NCI-H2196 treated with DMSO at 0.1 percent for 48 hours (cell line): ENCODE measurements around the gene SDHB.
"Not testable (repeated sequence)": the region's sequence is repeated elsewhere in the genome, so short reads cannot be mapped to it uniquely, and the experiment has no call there.

Source experiments
- DNase-seq: peaks from one replicate; lab custom pipeline; 2025; ENCODE audit not compliant: unreplicated experiment; lab: John Stamatoyannopoulos, UW

Gene SDHB

GRCh38 chr1:17075470-17076255, 21.8 kb upstream of the SDHB start:
- no peak for DNase-seq

GRCh38 chr1:17071794-17072193, 18.0 kb upstream of the SDHB start:
- no peak for DNase-seq

- DNase-seq, result no peak
Measured at GRCh38 chr1:17070163-17070525, 16.3 kb upstream of the SDHB start.

GRCh38 chr1:17069452-17070162, 15.8 kb upstream of the SDHB start:
- DNase-seq, result no peak

- no peak for DNase-seq
Measured at GRCh38 chr1:17068789-17069188, 15.0 kb upstream of the SDHB start.

GRCh38 chr1:17067465-17068240, 13.8 kb upstream of the SDHB start:
- no peak for DNase-seq

- DNase-seq, result no peak
Measured at GRCh38 chr1:17067069-17067426, 13.2 kb upstream of the SDHB start.

GRCh38 chr1:17066361-17067068, 12.7 kb upstream of the SDHB start:
- DNase-seq, result no peak

- no peak for DNase-seq
Measured at GRCh38 chr1:17065666-17066065, 11.8 kb upstream of the SDHB start.

- not testable (repeated sequence) for DNase-seq
Measured at GRCh38 chr1:17062751-17063150, 8.9 kb upstream of the SDHB start.

- no peak for DNase-seq
Measured at GRCh38 chr1:17061892-17062291, 8.1 kb upstream of the SDHB start.

- no peak for DNase-seq
Measured at GRCh38 chr1:17061486-17061885, 7.7 kb upstream of the SDHB start.

- no peak for DNase-seq
Measured at GRCh38 chr1:17060306-17060749, 6.5 kb upstream of the SDHB start.

GRCh38 chr1:17059391-17060305, 5.8 kb upstream of the SDHB start:
- peak; percentile 79 for DNase-seq

- DNase-seq, result no peak
Measured at GRCh38 chr1:17056551-17056950, 2.7 kb upstream of the SDHB start.

GRCh38 chr1:17055801-17056200, 2.0 kb upstream of the SDHB start:
- no peak for DNase-seq

- DNase-seq, result no peak
Measured at GRCh38 chr1:17053086-17053684, 647 bp downstream of the SDHB start.

GRCh38 chr1:17052641-17053040, 1.2 kb downstream of the SDHB start:
- no peak for DNase-seq

- no peak for DNase-seq
Measured at GRCh38 chr1:17052038-17052437, 1.8 kb downstream of the SDHB start.

GRCh38 chr1:17047924-17048323, 5.9 kb downstream of the SDHB start:
- no peak for DNase-seq
